C4-2B (cell line): ENCODE measurements around the gene NPHP4.

Experiments used
- ZFX ChIP-seq: fragments of 450-650 bp; IDR thresholded peaks from 2 replicates; pipeline ENCODE4 v1.6.1; 2017
- TF ChIP-seq, protein P1 (sequence below): fragments of 450-650 bp; conservative IDR thresholded peaks from 2 replicates; pipeline ENCODE4 v1.5.1; 2017; ENCODE audit warnings: mild to moderate bottlenecking

DNA sequence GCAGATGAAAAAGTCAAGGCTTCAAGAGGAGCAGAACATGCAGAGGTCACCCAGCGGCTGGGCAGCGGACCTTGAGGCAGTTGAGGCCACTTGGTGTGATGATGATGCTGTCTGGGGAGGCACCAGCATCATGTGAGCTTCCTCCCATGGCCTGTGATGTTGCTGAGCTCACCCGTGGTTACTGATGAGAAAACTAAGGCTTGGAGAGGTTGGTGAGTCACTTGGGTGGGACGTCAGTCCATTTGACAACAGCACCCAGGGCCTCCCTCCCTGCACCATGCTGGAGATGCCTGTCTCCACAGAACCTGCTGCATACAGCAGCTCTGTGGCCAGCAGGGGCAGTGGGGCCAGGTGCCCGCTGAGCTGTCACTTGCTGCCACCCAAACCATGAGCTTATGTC lies 146.8 kb downstream of the NPHP4 start:
- TF ChIP-seq, protein P1, sequence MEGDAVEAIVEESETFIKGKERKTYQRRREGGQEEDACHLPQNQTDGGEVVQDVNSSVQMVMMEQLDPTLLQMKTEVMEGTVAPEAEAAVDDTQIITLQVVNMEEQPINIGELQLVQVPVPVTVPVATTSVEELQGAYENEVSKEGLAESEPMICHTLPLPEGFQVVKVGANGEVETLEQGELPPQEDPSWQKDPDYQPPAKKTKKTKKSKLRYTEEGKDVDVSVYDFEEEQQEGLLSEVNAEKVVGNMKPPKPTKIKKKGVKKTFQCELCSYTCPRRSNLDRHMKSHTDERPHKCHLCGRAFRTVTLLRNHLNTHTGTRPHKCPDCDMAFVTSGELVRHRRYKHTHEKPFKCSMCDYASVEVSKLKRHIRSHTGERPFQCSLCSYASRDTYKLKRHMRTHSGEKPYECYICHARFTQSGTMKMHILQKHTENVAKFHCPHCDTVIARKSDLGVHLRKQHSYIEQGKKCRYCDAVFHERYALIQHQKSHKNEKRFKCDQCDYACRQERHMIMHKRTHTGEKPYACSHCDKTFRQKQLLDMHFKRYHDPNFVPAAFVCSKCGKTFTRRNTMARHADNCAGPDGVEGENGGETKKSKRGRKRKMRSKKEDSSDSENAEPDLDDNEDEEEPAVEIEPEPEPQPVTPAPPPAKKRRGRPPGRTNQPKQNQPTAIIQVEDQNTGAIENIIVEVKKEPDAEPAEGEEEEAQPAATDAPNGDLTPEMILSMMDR = no peak
- no peak for TF ChIP-seq ZFX
